GM12878 (cell line): Measurements from ENCODE around the gene NXN.

Experiments used
- BRCA1 ChIP-seq: IDR thresholded peaks from 2 replicates; pipeline ENCODE4 v1.6.1; 2011; ENCODE audit warnings: low read depth, low read length, improper control_type of control experiment
- CEBPB ChIP-seq, 2 experiments: fragments of 150-350 bp in 1 of 2; IDR thresholded peaks; 2 replicates each; pipeline ENCODE4 v1.6.1; 2012 to 2014; ENCODE audit warnings: low read depth in 2 of 2, low read length in 2 of 2, borderline replicate concordance in 1 of 2, inconsistent platforms in 1 of 2
- CREB1 ChIP-seq: IDR thresholded peaks from 2 replicates; pipeline ENCODE4 v1.6.1; 2012; ENCODE audit warnings: low read depth, mild to moderate bottlenecking, inconsistent platforms
- JUND ChIP-seq: IDR thresholded peaks from 2 replicates; pipeline ENCODE4 v1.6.1; 2012; ENCODE audit warnings: low read depth, mild to moderate bottlenecking, low read length, improper control_type of control experiment, moderate library complexity
- MTA2 ChIP-seq: fragments of 450-650 bp; IDR thresholded peaks from 2 replicates; pipeline ENCODE4 v1.6.1; 2016; ENCODE audit warnings: low read depth, mild to moderate bottlenecking, moderate library complexity
- POLR2A ChIP-seq: IDR thresholded peaks from 2 replicates; pipeline ENCODE4 v1.6.1; 2011; ENCODE audit warnings: low read depth, mild to moderate bottlenecking, low read length
- RCOR1 ChIP-seq: conservative IDR thresholded peaks from 2 replicates; pipeline ENCODE4 v1.6.1; 2012; ENCODE audit warnings: low read depth, low read length, improper control_type of control experiment
- SREBF2 ChIP-seq: IDR thresholded peaks from 2 replicates; pipeline ENCODE4 v1.6.1; 2012; ENCODE audit warnings: mild to moderate bottlenecking, low read length
- ZNF274 ChIP-seq: IDR thresholded peaks from one replicate; pipeline ENCODE4 v1.8.0; 2011; ENCODE audit not compliant: insufficient read length, insufficient read depth
- ZSCAN29 ChIP-seq: fragments of 450-650 bp; IDR thresholded peaks from 2 replicates; pipeline ENCODE4 v1.6.1; 2017; ENCODE audit warnings: mild to moderate bottlenecking, moderate library complexity
- TF ChIP-seq, protein P1 (sequence below), 3 experiments: IDR thresholded peaks in 2 of 3; conservative IDR thresholded peaks in 1 of 3; 2 replicates each; pipeline ENCODE4 v1.5.1; 2011; ENCODE audit warnings: low read depth in 3 of 3, low read length in 3 of 3, mild to moderate bottlenecking in 3 of 3, control low read depth in 2 of 3, moderate library complexity in 2 of 3, inconsistent platforms in 1 of 3, mixed read lengths in 1 of 3; ENCODE audit not compliant: control insufficient read depth in 2 of 3, insufficient read depth in 1 of 3; ENCODE audit errors: extremely low read depth in 1 of 3
- TF ChIP-seq, protein P2 (sequence below): fragments of 450-650 bp; formaldehyde crosslinking; IDR thresholded peaks from 2 replicates; pipeline ENCODE4 v1.5.0; 2022; ENCODE audit warnings: mild to moderate bottlenecking, missing genetic modification characterization
- TF ChIP-seq, protein P3 (sequence below): IDR thresholded peaks from 2 replicates; pipeline ENCODE4 v1.6.1; 2012; ENCODE audit warnings: low read depth, low read length, improper control_type of control experiment
- TF ChIP-seq, protein P4 (sequence below): IDR thresholded peaks from 2 replicates; pipeline ENCODE4 v1.6.1; 2012; ENCODE audit warnings: low read depth, low read length, improper control_type of control experiment

DNA sequence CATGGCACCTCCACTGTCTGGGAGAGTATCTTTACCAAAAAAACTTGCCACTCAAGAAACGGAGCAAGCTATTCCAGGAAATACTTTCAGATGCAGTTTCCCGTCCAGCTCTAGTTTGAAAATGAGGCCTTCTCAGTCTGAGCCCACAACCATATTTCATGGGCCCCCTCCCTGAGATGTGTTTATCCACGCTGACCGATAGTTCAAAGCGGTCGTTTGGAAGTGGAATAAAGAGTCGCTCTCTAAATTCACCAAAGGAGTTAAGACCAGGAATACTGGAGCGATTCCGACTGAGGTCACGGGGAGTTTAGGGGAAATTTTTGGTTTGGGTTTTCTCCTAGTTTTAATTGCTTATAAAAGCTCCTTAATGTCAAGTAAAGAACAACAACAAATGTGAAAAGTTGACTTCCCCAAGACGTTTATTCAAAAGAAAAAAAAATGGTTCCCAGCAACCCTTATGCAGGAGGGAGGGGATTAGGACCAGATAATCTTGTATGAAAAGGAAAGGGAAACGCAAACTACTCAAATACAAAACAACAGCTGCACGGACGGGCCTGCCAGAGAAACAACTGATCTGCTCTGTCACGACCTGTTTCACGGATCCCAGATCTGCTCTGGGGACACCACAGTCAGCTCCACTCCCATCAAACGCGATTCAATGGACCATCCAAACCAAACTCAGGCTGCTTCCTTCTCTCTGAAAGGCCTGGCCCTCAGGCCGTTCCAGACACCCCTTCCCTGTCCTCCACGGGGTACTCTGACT is 120.3 kb downstream of the NXN start:
- TF ChIP-seq CREB1 (no peak), ZSCAN29 (no peak), MTA2 (no peak), JUND (no peak), SREBF2 (no peak), BRCA1 (no peak), POLR2A (no peak), ZNF274 (no peak), CEBPB (IDR thresholded peaks at IDR 0.05; ENCODE audit: borderline replicate concordance in 1 of 2, low read depth in 2 of 2, low read length in 2 of 2) (no peak), RCOR1 (no peak)
- TF ChIP-seq, protein P1, sequence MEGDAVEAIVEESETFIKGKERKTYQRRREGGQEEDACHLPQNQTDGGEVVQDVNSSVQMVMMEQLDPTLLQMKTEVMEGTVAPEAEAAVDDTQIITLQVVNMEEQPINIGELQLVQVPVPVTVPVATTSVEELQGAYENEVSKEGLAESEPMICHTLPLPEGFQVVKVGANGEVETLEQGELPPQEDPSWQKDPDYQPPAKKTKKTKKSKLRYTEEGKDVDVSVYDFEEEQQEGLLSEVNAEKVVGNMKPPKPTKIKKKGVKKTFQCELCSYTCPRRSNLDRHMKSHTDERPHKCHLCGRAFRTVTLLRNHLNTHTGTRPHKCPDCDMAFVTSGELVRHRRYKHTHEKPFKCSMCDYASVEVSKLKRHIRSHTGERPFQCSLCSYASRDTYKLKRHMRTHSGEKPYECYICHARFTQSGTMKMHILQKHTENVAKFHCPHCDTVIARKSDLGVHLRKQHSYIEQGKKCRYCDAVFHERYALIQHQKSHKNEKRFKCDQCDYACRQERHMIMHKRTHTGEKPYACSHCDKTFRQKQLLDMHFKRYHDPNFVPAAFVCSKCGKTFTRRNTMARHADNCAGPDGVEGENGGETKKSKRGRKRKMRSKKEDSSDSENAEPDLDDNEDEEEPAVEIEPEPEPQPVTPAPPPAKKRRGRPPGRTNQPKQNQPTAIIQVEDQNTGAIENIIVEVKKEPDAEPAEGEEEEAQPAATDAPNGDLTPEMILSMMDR (IDR thresholded peaks at IDR 0.05 in 2 of 3, conservative IDR thresholded peaks at IDR 0.05 in 1 of 3; ENCODE audit: control insufficient read depth in 2 of 3, extremely low read depth in 1 of 3, insufficient read depth in 1 of 3, low read depth in 3 of 3, low read length in 3 of 3): no peak
- TF ChIP-seq, protein P2, sequence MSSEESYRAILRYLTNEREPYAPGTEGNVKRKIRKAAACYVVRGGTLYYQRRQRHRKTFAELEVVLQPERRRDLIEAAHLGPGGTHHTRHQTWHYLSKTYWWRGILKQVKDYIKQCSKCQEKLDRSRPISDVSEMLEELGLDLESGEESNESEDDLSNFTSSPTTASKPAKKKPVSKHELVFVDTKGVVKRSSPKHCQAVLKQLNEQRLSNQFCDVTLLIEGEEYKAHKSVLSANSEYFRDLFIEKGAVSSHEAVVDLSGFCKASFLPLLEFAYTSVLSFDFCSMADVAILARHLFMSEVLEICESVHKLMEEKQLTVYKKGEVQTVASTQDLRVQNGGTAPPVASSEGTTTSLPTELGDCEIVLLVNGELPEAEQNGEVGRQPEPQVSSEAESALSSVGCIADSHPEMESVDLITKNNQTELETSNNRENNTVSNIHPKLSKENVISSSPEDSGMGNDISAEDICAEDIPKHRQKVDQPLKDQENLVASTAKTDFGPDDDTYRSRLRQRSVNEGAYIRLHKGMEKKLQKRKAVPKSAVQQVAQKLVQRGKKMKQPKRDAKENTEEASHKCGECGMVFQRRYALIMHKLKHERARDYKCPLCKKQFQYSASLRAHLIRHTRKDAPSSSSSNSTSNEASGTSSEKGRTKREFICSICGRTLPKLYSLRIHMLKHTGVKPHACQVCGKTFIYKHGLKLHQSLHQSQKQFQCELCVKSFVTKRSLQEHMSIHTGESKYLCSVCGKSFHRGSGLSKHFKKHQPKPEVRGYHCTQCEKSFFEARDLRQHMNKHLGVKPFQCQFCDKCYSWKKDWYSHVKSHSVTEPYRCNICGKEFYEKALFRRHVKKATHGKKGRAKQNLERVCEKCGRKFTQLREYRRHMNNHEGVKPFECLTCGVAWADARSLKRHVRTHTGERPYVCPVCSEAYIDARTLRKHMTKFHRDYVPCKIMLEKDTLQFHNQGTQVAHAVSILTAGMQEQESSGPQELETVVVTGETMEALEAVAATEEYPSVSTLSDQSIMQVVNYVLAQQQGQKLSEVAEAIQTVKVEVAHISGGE (CRISPR knock-in tag): no peak
- TF ChIP-seq, protein P3, sequence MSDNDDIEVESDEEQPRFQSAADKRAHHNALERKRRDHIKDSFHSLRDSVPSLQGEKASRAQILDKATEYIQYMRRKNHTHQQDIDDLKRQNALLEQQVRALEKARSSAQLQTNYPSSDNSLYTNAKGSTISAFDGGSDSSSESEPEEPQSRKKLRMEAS: no peak
- TF ChIP-seq, protein P4, sequence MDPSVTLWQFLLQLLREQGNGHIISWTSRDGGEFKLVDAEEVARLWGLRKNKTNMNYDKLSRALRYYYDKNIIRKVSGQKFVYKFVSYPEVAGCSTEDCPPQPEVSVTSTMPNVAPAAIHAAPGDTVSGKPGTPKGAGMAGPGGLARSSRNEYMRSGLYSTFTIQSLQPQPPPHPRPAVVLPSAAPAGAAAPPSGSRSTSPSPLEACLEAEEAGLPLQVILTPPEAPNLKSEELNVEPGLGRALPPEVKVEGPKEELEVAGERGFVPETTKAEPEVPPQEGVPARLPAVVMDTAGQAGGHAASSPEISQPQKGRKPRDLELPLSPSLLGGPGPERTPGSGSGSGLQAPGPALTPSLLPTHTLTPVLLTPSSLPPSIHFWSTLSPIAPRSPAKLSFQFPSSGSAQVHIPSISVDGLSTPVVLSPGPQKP: no peak
